B cell (primary cell): ENCODE results near the gene USB1. TPM values are rescaled to one million over a fixed set of nuclear protein-coding genes. Genes with fewer than 3 reads are reported as not detected.

ENCODE experiments used
- ATAC-seq: fragments of 200-7000 bp; cut with Tn5 transposase; one replicate; pipeline ENCODE4 v1.10.0; 2021; ENCODE audit warnings: low read depth, mild to moderate bottlenecking, moderate number of reproducible peaks, moderate library complexity
- CTCF ChIA-PET: fragments of 350-600 bp; sonication (Branson Sonifier 250); formaldehyde crosslinking; loops from one replicate; lab custom pipeline; 2021; ENCODE audit warnings: antibody characterized with exemption, inconsistent platforms; lab: Charles Lee
- POLR2A ChIA-PET: fragments of 350-600 bp; sonication (Branson Sonifier 250); formaldehyde crosslinking; loops from one replicate; lab custom pipeline; 2021; ENCODE audit warnings: antibody characterized with exemption; lab: Charles Lee
- DNase-seq: peaks from one replicate; pipeline ENCODE4 v3.0.0; 2013
- H2AFZ ChIP-seq: 2 replicates; pipeline ENCODE4 v1.6.1; 2012; ENCODE audit warnings: mild to moderate bottlenecking, low read depth, low read length; ENCODE audit not compliant: insufficient read depth, poor library complexity, severe bottlenecking
- H3K27ac ChIP-seq, 2 donors: 1 replicate in 1 of 2; 2 replicates in 1 of 2; pipeline ENCODE4 v1.5.1; 2012 to 2013; ENCODE audit warnings: low read length in 2 of 2, mild to moderate bottlenecking in 2 of 2, moderate library complexity in 1 of 2
- H3K27me3 ChIP-seq, 4 experiments: fragments of 200-600 bp in 1 of 4; sonication (generic) in 1 of 4; replicated peaks in 1 of 4; 1 replicate in 2 of 4; 2 replicates in 2 of 4; pipeline versions ENCODE4 v1.6.1 to v1.7.0; 2013 to 2016; ENCODE audit warnings: low read length in 3 of 4, mild to moderate bottlenecking in 2 of 4, mixed read lengths in 1 of 4, moderate library complexity in 1 of 4; ENCODE audit not compliant: insufficient read depth in 4 of 4, control insufficient read depth in 3 of 4; ENCODE audit errors: control extremely low read depth in 1 of 4
- H3K36me3 ChIP-seq, 2 experiments: replicated peaks in 1 of 2; 1 replicate in 1 of 2; 2 replicates in 1 of 2; pipeline versions ENCODE4 v1.6.1 to v1.7.1; 2013; ENCODE audit warnings: low read length in 1 of 2; ENCODE audit not compliant: insufficient read depth in 2 of 2, control insufficient read depth in 1 of 2; ENCODE audit errors: control extremely low read depth in 1 of 2, extremely low read depth in 1 of 2
- H3K4me1 ChIP-seq, 2 donors: fragments of 200-600 bp in 1 of 2; sonication (generic) in 1 of 2; 1 replicate in 1 of 2; 2 replicates in 1 of 2; pipeline versions ENCODE4 v1.5.1 to v1.6.1; 2013 to 2017; ENCODE audit warnings: low read length in 2 of 2; ENCODE audit not compliant: control insufficient read depth in 2 of 2, insufficient read depth in 2 of 2
- H3K4me2 ChIP-seq: replicated peaks from 2 replicates; pipeline ENCODE3; 2012; ENCODE audit warnings: mild to moderate bottlenecking, low read depth, low read length; ENCODE audit not compliant: poor library complexity, severe bottlenecking
- H3K4me3 ChIP-seq, 5 experiments: fragments of 200-600 bp in 1 of 5; sonication (generic) in 1 of 5; 1 replicate in 3 of 5; 2 replicates in 2 of 5; pipeline versions ENCODE4 v1.5.1 to v1.7.0; 2011 to 2016; ENCODE audit warnings: low read length in 4 of 5, mild to moderate bottlenecking in 4 of 5, low read depth in 2 of 5, control low read depth in 1 of 5, moderate library complexity in 1 of 5; ENCODE audit not compliant: insufficient read depth in 1 of 5; ENCODE audit errors: control extremely low read depth in 1 of 5, extremely low read depth in 1 of 5
- H3K79me2 ChIP-seq: fragments of 200-600 bp; sonication (generic); one replicate; pipeline ENCODE4 v1.6.0; 2016; ENCODE audit warnings: low read length; ENCODE audit not compliant: control insufficient read depth, insufficient read depth
- H3K9ac ChIP-seq: fragments of 200-600 bp; sonication (generic); 2 replicates; pipeline ENCODE4 v1.6.1; 2017; ENCODE audit warnings: mild to moderate bottlenecking, low read length, moderate library complexity
- H3K9me3 ChIP-seq, 3 donors: one replicate each; pipeline versions ENCODE4 v1.6.1 to v1.7.1; 2013; ENCODE audit warnings: low read length in 2 of 3; ENCODE audit not compliant: control insufficient read depth in 2 of 3, insufficient read depth in 1 of 3; ENCODE audit errors: control extremely low read depth in 1 of 3
- H4K20me1 ChIP-seq: 2 replicates; pipeline ENCODE4 v1.6.0; 2012; ENCODE audit warnings: mild to moderate bottlenecking, low read length; ENCODE audit not compliant: insufficient read depth, control insufficient read depth, poor library complexity, severe bottlenecking
- H3K27ac Mint-ChIP-seq: one replicate; pipeline ENCODE4 v1.8.0; 2021; ENCODE audit warnings: mixed read lengths
- H3K27me3 Mint-ChIP-seq: one replicate; pipeline ENCODE4 v1.8.0; 2021; ENCODE audit warnings: mixed read lengths
- H3K4me1 Mint-ChIP-seq: one replicate; pipeline ENCODE4 v1.8.0; 2021; ENCODE audit warnings: mixed read lengths
- H3K4me3 Mint-ChIP-seq: one replicate; pipeline ENCODE4 v1.8.0; 2021; ENCODE audit warnings: mixed read lengths
- H3K9me3 Mint-ChIP-seq: one replicate; pipeline ENCODE4 v1.8.0; 2022; ENCODE audit warnings: mixed read lengths; ENCODE audit not compliant: insufficient read depth
- EZH2 ChIP-seq: IDR thresholded peaks from 2 replicates; pipeline ENCODE4 v1.6.1; 2012; ENCODE audit warnings: borderline replicate concordance, low read depth, mild to moderate bottlenecking, moderate library complexity, low read length; ENCODE audit not compliant: insufficient read depth, poor library complexity, severe bottlenecking
- WGBS: methylation state at CpG from one replicate; pipeline ENCODE4 v1.1.5; 2013; ENCODE audit warnings: missing lambda C conversion rate; ENCODE audit not compliant: insufficient coverage; 5-methylcytosine and 5-hydroxymethylcytosine counted together
- intact Hi-C: fragments of 100-400 bp; cut with micrococcal nuclease; formaldehyde crosslinking; loops from one replicate; pipeline ENCODE4 v1.10.0; 2022
- polyA plus RNA-seq: library from polyadenylated mRNA; depleted of rRNA; stranded (reverse); fragments of >200 nt; gene quantifications from 2 replicates; pipeline ENCODE4 v1.2.3, GENCODE V29; 2012
- total RNA-seq, 2 donors: library from RNA; stranded (reverse); fragments of 120-200 nt in 1 of 2; gene quantifications; 1 replicate in 1 of 2; 2 replicates in 1 of 2; pipeline versions ENCODE4 v1.2.3 to v1.2.4, GENCODE V29; 2013 to 2022
- TF ChIP-seq, protein P1 (sequence below): fragments of 200-600 bp; IDR thresholded peaks from one replicate; pipeline ENCODE4 v1.8.0; 2022; ENCODE audit warnings: antibody characterized with exemption, mild to moderate bottlenecking

The USB1 gene
- total and polyA plus RNA-seq, 2 donors (not counting 1 experiment from before 2014, with no cell fraction given) = 32.8 to 37.0 TPM

DNA sequence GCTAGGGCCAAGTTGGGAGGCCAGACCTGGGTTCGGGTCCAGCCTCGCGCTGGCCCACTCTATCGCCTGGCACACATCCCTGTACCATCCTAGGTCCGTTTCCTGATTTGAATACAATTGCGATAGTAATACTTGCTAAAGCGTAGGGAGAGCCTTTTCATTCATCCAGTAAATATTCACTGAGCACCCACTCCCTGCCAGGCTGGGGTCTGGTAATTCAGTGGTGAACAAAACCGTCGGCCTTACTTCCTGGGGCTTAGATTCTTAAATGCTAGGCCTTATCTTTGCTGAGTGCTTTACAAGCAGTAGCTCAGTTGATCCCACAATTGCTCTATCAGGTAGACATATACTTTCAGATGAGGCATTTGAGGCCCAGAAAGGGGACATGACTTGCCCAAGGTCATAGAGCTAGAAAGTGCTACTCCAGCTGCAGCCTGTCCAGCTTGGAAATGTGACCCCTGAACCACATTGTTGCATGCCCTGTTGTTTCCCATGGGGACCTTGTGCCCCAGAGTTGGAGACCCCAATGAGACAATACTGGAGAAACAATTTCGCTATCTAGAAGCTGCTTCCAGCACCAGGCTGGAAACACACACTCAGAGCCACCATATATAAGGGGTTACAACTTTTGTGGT, 691 bp downstream of the USB1 start:
- ATAC-seq = no peak

More for the DNA sequence above, 691 bp downstream of the USB1 start:
- Histone ChIP-seq H3K9me3 (peaks cover 0 to 5% (median 0%) of the 10 kb centered on the region in 3 donors), H3K27me3 (no peaks in the 10 kb centered on the region), H3K79me2 (peaks cover 15% of the 10 kb centered on the region), H3K4me1 (peaks cover 16 to 26% of the 10 kb centered on the region in 2 donors), H3K4me2 (peak overlapping the region; percentile 100), H3K4me3 (peak overlapping the region; percentile 13 to 95 (median 88)), H3K27ac (no peak overlapping the region), H2AFZ (peak overlapping the region; percentile 83), H3K9ac (peak overlapping the region; percentile 90), H3K36me3 (peaks cover under 1 to 18% of the 10 kb centered on the region in 2 experiments), H4K20me1 (peaks cover 13% of the 10 kb centered on the region)
- DNase-seq = no peak
- no peak for TF ChIP-seq EZH2
- TF ChIP-seq, protein P1, sequence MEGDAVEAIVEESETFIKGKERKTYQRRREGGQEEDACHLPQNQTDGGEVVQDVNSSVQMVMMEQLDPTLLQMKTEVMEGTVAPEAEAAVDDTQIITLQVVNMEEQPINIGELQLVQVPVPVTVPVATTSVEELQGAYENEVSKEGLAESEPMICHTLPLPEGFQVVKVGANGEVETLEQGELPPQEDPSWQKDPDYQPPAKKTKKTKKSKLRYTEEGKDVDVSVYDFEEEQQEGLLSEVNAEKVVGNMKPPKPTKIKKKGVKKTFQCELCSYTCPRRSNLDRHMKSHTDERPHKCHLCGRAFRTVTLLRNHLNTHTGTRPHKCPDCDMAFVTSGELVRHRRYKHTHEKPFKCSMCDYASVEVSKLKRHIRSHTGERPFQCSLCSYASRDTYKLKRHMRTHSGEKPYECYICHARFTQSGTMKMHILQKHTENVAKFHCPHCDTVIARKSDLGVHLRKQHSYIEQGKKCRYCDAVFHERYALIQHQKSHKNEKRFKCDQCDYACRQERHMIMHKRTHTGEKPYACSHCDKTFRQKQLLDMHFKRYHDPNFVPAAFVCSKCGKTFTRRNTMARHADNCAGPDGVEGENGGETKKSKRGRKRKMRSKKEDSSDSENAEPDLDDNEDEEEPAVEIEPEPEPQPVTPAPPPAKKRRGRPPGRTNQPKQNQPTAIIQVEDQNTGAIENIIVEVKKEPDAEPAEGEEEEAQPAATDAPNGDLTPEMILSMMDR = no peak
- intact Hi-C loops = loop anchor here (1.0 to 10.0 kb wide), 9 partner anchors 17 to 815 kb away; partner anchors contain the start of genes ARL2BP, CCDC102A, CSNK2A2 and GOT2
- H3K4me1 Mint-ChIP-seq = peaks cover 34% of the 10 kb centered on the region
- WGBS = 52% methylated on average over 6 of the region's 10 CpGs
- CTCF ChIA-PET = interaction anchor here (0.6 to 2.7 kb wide), 6 partner anchors 15 to 411 kb away, joined by 3 to 15 read pairs (median 6); partner anchors contain the start of gene KATNB1
- POLR2A ChIA-PET = no interaction called here
- no peaks in the 10 kb centered on the region for H3K9me3 Mint-ChIP-seq
- H3K4me3 Mint-ChIP-seq = peak overlapping the region; percentile 97
- H3K27ac Mint-ChIP-seq = peak overlapping the region; percentile 96
- H3K27me3 Mint-ChIP-seq = no peaks in the 10 kb centered on the region
